GM19099 (cell line): ENCODE results near the gene LSM7.

ENCODE experiments used
- POLR2A ChIP-seq: IDR thresholded peaks from 3 replicates; pipeline ENCODE4 v1.6.1; 2011; ENCODE audit warnings: low read depth; ENCODE audit not compliant: insufficient read length; ENCODE audit errors: extremely low read depth

LSM7 gene

DNA sequence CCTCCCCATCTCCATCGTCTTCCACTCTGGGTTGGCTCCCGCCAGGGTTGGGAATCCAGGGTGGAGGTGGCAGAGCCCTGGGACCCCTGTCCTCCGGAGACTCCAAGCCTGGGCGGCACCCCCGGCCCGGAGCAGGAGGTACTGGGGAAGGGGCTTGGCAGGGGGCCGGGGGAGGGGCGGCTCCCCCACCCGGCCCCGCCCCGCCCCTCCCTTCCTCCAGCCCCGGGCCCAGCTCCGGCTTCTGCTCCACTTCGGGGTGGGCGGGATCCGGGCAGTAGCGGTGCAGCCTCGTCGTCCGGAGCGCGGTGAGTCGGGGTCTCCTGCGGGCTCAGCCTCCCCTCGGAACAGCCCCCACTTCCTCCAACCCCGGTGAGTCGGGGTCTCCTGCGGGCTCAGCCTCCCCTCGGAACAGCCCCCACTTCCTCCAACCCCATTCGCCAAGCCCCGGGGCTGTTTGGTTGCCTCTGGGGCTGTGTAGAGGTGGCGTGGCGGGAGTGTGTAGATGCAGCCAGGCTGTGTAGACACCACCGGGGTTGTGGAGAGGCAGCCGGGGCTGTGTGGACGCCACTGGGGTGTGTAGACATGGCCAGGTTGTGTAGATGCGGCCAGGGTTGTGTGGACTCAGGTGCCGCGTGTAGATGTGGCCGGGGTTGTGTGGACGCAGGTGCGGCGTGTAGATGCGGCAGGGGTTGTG is 31.8 kb upstream of the LSM7 start, which contains the start of gene TMPRSS9:
Gene TMPRSS9 (plus strand): TSS at position 274 of the 694 bp plus-strand sequence. CDS start 29,521 bp downstream, outside the sequence.
- no peak for TF ChIP-seq POLR2A

DNA sequence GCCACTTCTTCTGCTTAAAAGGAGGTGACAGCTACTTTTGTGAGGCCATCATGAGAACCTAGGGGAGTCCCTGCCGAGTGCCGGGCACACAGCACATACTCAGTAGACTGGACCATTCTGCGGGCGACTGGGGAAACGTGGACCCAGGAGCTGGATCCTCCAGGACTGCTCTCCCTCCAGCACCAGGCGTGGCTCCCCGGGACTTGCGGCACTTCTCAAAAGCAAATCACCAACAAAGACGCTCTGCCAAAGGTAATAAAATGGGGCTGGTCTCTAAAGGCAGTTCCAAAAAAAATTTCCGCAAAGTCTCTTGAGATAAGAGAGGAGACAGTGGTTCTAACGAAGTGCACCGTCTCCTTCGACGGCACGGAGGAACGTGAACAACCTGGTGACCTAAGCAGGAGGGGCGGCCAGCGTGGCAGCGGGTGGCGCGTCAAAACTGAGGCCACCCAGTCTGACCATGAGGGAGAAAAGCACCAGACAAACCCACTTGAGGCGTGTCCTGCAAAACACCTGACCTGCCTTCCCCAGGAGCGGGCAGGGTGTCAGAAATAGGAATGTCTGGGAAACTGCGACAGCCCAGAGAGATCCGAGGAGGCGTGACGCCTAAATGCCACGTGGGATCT is 30.3 kb upstream of the LSM7 start:
- TF ChIP-seq POLR2A, result no peak

DNA sequence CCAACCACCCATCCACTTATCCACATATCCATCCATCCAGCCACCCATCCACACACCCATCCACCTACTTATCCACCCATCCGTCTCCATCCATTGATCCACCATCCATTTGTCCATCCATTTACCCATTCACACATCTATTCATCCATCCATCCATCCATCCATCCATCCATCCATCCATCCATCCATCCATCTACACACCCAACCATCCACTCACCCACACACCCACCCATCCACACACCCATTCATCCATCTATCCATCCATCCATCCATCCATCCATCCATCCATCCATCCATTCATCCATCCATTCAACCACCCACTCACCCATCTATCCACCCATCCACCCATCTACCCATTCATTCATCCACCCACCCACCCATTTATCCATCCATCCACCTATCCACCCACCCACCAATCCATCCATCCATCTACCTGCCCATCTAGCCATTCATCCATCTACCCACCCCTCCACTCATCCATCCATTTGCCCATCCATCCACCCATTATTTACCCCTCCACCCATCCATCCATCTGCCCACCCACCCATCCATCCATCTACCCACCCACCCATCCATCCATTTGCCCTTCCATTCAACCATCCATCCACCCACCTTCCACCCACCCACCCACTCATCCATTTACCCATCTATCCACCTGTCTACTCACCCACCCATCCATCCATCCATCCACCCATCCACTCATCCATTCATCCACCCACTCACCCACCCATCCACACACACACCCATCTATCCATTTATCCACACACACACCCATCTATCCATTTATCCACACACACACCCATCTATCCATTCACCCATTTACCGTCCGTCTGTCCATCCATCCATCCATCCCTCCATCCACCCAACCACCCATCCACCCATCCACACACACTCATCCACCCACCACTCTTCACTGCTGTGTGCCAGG is 29.2 kb upstream of the LSM7 start:
- TF ChIP-seq POLR2A, result no peak

DNA sequence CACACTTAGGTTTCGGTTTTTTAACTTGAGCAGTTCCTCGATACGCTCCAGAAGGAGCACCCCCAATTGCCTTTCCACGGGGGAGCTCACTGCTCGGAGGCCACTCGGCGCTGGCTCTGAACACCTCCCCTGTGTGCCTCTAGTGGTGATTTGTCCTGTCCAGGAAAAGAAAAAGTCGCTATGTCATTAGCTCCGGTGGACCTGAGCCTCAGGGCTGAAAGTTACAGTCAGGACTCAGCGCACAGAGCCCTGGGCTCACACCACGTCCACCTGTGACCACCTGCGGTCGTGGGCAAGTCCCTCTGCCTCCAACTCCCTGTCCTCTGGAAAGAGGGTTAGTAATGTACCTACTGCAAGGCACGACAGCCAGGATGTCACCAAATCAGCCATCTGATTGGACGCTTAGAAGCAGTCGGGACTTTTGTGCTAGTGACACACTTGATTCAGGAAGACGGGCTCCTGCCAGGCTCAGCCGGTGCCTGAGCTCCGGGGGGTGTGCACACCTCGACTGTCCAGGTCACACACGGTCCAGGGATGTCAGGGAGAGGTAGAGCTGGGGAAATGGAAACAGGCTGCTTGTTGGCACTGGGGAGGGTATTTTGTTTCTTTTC is 27.8 kb upstream of the LSM7 start:
- no peak for TF ChIP-seq POLR2A

DNA sequence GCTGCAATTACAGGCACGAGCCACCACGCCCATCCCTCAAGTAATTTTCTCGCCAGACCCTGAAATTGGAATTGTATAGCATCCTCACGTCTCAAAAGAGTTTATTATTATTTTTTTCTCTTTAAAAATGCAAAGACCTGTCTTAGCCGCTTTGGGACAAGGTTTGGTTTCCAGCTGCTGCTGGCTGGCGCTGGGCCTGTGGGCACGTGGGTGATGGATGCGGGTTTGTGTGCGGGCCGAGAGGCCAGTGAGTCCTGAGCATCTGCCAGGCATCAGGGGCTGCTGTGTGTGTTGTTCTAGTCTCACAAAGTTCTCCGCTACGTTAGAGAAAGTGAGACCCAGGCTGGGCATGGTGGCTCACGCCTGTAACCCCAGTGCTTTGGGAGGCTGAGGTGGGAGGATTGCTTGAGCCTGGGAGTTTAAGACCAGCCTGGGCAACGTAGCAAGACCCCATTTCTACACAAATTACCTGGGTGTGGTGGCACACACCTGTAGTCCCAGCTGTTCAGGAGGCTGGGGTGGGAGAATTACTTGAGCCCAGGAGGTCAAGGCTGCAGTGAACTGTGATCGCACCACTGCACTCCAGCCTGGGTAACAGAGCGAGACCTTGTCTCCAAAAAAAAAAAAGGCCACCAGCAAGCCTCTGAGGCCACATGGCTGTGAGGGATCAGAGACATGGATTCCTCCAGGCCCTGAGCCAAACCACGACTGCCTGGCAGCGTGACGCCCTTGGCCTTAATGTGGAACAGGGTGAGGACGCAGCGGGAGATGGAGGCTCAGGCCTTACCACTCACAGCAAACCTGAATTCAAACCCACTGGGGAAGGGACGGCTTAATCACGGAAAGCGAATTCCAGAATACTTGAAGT is 27.0 kb upstream of the LSM7 start:
- TF ChIP-seq POLR2A, result no peak

DNA sequence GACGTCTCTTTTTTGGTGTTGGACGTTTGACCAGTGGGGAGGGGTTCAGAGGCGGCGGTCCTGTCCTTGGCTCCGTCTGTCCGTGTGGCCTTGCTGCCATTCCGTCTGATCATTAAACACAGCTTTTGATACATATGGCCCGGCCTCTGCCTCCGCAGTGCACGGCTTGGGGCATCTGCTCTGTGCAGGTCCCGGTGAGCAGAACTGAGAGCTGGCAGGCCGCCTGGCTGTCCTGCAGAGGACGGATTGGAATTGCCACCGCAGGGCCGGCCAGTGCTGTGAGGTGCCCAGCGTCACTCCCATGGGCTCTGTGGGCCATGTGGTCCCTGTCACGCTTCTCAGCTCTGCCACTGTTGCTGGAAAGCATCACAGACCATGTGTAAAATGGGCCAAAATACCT is 26.3 kb upstream of the LSM7 start:
- no peak for TF ChIP-seq POLR2A

DNA sequence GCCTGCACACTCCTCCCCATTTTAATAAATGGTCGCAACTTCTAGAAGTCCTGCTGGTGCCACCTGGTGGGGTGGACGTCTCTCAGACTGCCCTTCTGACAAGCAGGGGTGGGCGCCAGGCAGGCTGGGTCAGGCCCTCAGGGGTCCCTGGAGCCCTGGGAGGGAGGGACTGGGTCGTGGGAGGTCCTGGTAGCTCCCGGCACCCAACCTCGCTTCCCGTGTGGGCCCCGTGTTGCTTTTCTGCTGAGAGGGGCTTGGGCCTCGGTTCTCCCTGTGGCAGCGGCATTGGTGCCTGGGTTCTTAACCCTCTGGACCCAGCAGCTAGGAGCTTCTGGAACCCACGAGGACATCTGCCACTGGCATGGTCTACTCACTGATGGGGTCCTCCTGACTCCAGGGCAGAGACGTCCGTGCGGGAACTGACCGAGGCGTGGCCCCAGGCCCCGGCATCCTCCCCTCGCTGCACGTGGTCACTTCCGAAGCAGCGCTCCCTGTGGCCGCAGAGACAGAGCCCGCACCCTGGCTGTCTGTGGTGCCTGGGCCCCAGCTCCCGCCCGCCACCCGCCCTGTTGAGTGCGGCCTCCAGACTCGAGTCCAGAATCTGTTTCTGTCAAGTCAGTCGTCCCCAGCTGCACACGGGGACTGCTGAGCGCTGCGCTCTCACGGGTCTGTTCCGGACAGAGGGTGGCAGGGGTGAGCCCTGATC is 25.7 kb upstream of the LSM7 start:
- TF ChIP-seq POLR2A, result no peak

DNA sequence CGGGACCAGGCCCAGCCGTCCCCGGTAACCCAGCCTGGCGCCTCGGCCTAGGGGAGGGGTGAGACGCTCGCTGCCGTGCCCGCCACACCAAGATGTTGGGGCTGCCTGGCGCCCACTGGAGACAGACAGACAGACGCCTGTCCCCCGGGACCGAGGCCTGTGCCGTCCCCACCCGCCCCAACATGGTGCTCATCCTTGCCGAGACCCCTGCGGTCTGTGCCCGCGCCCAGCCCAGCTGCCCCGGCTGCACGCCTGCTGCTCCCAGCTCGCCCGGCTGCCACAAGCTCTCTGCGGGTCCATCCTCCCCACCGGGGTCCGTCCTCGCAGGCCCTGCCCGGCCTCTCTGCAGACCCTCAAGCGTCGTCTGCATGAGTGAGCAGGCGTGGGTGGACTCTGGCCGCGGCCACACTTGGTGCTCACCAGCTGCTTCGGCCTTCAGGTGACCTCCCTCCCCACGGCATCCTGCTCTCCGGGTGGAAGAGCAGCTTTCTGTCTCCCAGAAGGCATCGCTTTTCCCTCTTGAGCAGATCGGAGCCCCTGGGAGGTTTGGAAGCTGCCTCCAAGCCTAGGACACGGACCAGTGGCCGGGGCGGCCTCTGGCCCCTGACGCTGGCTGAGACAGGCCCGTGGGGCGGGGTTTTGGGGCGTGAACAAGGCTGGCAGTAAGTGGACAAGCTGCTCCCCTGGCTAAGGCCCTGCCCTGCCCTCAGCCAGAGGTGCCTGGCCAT is 24.9 kb upstream of the LSM7 start:
- TF ChIP-seq POLR2A, result no peak

DNA sequence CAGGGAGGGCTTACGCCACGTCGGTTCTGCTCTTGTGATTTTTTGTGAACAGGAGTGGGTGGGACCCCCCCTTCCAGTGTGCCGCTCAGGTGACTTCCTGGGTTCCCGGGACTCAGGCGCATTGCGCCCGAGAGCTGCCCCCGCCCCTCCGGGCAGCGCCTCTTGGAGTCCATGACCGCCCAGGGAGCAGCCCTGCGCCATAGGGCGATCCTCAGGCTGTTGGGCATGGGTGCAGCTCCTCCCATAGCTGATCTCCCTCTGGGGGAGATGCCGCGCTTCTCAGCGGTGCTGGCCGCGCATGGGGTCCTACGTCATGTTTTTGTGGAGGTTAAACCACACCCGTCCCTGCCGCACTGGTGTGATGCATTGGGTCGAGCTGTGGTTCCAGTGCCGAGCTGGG is 23.7 kb upstream of the LSM7 start:
- TF ChIP-seq POLR2A, result no peak

DNA sequence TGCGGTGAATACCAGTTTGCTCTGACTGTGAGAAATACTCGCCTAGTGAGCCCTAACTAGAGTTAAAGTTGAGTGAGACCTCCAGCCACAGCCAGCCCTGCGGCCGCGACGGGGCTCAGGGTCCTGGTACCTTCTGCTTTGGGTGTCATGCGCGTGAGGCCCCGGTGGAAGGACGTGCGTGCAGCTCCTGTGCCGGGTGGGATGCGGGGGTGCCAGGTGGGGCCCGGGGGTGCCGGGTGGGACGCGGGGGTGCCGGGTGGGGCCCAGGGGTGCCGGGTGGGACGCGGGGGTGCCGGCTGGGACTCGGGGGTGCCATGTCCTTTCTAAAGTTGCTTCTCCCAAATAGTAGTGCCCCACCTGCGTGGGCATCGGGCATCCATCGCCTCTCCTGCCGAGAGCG is 23.2 kb upstream of the LSM7 start:
- TF ChIP-seq POLR2A, result no peak

DNA sequence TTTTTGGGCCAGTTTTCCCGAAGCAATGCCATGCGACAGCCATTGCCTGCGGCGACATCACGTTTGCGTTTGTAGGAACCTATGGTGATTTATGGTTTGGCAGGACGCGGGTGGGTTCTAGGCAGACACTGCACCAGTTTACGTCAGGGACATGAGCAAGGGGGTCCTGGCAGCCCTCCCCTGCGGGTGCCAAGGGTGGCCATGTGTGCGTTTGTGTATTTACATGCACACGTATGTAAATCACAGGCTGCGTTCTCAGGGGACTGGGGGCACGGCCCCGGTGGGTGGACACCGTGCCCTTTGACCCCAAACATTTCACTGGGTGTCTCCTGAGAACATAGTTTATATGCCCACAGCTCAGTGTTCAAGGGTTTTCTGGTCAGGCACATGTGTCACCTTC is 22.3 kb upstream of the LSM7 start:
- no peak for TF ChIP-seq POLR2A

DNA sequence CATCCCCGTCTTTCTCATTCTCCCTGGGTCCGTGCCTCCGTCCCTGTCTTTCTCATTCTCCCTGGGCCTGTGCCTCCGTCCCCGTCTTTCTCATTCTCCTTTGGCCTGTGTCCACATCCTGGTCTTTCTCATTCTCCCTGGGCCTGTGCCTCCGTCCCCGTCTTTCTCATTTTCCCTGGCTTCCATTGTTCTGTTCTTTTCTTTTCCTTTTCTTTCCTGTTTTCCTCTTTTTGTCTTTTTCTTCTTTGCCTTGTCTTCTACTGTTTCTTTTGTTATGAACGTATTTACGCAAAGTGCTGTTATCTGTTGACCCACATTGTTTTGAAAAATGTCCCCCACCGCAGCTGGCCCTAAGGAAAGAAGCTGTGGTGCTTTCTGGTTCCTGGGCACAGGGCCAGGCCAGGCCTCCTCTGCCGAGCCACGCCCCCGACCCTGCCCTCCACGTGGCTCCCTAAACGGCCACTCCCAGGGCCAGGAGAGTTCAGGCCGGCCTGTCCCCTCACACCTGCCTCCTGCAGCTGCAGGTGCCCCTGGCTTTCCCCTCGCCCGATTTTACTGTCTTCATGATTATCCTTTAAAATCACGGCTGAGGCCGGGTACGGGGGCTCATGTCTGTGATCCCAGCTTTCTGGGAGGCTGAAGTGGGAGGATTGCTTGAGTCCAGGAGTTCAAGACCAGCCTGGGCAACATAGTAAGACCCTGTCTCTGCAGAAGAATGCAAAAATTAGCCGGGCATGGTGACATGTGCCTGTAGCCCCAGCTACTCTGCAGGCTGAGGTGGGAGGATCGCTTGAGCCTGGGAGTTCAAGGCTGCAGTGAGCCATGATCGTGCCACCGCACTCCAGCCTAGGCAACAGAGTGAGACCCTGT is 17.6 kb upstream of the LSM7 start:
- TF ChIP-seq POLR2A, result no peak
